ENCODE results near the gene PEX1.

DNA sequence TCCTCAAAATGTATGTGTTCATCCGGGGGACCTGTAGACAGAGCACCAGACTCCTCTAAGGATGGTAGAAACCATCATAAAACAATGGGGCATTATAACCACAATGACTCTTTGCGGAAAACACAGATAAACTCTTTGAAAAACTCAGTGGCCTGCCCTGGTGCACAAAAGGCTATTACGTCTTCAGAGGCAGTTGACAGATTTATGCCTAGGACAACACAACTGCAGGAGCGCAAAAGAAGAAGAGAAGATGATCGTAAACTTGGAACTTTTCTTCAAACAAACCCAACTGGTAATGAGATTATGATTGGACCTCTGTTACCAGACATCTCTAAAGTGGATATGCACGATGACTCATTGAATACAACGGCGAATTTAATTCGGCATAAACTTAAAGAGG is 6.3 kb upstream of the PEX1 start:
- TF ChIP-seq, protein P1, sequence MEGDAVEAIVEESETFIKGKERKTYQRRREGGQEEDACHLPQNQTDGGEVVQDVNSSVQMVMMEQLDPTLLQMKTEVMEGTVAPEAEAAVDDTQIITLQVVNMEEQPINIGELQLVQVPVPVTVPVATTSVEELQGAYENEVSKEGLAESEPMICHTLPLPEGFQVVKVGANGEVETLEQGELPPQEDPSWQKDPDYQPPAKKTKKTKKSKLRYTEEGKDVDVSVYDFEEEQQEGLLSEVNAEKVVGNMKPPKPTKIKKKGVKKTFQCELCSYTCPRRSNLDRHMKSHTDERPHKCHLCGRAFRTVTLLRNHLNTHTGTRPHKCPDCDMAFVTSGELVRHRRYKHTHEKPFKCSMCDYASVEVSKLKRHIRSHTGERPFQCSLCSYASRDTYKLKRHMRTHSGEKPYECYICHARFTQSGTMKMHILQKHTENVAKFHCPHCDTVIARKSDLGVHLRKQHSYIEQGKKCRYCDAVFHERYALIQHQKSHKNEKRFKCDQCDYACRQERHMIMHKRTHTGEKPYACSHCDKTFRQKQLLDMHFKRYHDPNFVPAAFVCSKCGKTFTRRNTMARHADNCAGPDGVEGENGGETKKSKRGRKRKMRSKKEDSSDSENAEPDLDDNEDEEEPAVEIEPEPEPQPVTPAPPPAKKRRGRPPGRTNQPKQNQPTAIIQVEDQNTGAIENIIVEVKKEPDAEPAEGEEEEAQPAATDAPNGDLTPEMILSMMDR (IDR thresholded peaks at IDR 0.05), result no peak
- TF ChIP-seq POLR2A (IDR thresholded peaks at IDR 0.05), result no peak
- TF ChIP-seq POLR2AphosphoS5 (IDR thresholded peaks at IDR 0.05), result no peak
